GM12872 (cell line): Measurements from ENCODE around the gene ASPA.

Source experiments
- TF ChIP-seq, protein P1 (sequence below): IDR thresholded peaks from 3 replicates; pipeline ENCODE4 v1.5.1; 2011; ENCODE audit warnings: low read depth, mild to moderate bottlenecking, low read length, moderate library complexity; ENCODE audit not compliant: insufficient read depth

Gene ASPA

DNA sequence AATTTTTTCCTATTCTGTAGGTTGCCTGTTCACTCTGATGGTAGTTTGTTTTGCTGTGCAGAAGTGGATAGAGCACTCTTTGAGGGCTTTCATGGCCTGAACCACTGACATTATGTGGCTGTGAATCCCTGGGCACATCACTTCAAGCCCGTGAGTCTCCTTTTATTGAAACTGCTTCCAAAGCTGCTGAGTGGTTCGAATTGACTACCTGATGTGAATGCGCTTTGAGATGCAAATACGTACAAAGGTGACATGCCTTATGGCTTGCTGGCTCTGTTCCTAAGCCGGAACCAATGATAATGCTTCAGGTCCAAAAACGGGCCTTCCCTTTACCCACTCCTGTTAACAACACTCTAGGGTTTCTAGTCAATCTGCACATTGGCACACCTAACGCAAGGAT is 34.3 kb downstream of the ASPA start:
- TF ChIP-seq, protein P1, sequence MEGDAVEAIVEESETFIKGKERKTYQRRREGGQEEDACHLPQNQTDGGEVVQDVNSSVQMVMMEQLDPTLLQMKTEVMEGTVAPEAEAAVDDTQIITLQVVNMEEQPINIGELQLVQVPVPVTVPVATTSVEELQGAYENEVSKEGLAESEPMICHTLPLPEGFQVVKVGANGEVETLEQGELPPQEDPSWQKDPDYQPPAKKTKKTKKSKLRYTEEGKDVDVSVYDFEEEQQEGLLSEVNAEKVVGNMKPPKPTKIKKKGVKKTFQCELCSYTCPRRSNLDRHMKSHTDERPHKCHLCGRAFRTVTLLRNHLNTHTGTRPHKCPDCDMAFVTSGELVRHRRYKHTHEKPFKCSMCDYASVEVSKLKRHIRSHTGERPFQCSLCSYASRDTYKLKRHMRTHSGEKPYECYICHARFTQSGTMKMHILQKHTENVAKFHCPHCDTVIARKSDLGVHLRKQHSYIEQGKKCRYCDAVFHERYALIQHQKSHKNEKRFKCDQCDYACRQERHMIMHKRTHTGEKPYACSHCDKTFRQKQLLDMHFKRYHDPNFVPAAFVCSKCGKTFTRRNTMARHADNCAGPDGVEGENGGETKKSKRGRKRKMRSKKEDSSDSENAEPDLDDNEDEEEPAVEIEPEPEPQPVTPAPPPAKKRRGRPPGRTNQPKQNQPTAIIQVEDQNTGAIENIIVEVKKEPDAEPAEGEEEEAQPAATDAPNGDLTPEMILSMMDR, result no peak

DNA sequence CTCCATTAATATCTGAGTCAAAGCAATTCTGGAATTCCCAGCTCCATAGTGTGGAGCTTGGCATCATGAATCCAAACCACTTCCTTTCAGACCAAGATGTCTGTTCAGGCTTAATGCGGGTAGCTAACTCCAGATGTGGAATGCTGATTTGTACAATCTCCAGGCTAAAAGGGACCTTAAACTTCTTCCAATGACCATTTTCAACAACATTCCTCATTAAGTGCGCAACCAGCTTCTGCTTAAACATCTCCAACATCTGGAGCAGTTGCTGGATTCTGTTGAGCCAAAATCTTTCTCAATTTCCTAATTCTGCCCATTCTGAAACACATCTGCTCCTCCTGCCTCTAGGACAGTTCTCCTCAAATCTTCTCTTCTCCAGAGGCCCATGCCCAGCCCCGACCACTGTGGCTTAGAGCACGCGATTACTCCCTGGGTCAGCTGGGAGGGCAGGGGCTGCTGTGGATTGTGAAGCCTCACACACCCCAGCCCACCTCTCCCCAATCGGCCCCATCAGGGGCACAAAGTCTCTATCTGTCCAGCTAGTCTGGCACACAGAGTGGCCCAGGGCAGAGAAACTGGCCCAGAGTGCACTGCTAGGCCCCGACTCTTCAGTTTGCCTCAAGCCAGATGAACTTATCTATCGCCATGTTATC is 36.2 kb downstream of the ASPA start:
- TF ChIP-seq, protein P1, result no peak

DNA sequence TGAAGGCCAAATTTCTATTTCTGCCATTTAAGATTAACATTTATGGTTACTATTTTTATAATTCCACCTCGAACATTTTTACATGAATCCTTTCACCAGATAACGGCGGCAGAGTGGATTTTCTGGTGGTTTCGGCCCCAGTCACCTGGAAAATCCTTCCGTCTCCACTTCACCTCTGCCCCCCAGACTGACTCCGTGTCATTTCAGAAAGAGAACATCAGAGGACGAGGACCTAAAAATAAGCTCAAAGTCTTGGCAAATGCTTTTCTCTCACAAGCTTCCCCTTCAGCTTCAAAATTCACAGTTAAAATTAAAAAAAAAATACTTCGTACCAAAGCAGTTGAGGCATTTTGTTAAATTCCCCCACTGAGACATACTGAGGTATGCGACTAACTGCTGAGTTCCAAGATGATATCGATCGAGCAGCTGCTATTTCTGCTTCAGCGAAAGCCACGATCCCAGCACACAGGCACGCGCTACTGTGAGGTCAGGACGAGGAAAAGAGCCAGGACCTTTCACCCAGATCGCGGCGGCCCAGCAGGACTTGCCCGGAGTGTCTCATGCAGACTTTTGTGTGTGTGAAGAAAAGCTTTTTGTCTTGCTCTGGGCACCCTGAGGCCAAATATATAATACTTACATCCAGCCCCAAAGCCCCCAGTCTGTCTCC is 36.8 kb downstream of the ASPA start:
- TF ChIP-seq, protein P1, result no peak

DNA sequence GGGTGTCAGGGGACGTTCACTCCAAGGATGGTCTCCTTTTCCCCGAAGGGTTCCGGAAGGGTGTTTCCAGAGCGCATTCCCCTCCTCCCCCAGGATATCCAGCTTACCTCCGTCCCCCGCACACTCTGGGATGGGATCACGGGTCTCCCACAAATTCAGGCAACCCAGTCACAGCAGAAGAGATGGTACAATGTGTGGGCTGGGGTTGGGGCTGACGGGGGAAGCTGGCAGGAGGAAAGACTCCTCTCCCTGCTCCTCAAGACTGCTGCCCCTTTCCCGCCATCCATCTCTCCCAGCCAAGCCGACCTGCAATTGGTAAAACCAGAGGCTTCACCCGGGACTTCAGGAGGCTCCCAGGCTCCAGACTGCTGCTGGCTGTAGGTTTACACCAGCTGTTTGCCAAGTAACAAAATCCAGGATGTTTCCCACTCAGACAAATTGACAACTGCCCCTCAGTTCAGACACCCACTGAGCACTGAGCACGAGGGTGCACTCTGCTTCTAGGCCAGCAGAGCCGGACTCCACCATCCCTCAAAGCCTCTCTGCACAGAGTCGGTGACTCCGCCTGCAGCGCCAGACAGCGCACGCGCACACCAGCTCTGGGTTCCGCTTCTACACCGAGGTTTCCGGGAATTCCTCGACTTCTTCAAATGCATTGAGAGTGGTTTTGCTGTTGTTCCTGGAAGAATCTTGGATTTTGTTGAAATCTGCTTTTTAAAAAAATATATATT is 37.7 kb downstream of the ASPA start:
- TF ChIP-seq, protein P1, result no peak

DNA sequence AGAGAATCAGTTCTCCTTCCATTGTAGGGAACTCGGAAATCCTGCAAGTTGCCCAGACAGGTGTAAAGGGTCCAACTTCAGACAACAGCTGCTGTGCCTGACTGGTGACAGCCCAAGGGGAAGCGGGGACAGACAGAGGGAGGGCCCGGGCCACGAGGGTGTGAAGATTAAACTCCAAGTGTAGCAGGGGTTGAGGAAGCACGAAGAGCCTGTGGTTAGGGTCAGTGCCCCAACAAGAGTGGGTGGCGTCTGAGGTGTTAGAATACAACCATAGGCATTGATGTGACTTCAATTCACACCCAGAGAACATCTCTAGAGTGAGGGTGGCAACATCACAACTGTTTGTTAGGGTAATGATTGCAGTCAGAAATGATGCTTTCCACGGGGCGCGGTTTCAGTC is 39.1 kb downstream of the ASPA start:
- TF ChIP-seq, protein P1, result no peak

DNA sequence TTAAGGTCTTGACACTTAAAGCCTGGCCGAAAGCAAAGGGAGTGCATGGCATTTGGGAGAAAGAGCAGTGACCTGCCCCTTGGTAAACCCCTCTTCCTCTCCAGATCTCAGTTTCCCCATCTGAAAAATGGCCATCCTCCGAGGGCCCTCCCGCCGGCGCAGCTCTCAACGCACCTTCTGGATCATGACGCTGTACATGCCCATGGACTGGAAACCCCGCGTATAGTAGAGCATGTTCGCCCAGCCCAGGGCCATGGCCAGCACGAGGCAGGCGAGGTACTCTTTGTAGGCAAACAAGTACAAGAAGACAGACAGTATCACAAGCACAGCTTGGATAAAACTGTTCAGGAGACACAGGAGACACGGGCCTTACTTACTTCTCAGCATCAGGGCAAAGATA is 48.2 kb downstream of the ASPA start:
- TF ChIP-seq, protein P1, result no peak

DNA sequence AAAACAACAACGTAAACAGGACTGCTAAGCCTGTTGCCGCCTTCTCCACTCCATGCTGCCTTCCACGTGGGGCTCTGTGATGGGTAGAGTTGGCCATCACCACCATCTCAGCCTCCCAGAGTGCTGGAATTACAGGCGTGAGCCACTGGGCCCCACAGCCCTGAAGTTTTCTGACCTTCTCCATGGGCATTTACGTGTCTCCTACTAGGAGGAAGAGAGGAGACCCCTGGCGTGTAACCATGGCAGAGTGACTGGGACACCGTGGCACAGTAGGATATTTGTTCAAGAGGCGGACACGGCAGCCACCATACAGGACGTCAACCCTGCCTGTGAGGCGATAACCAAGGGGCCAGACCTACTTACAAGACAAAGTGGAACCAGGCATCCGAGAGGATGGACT is 50.7 kb downstream of the ASPA start:
- TF ChIP-seq, protein P1, result no peak
